ENCODE results near the gene UPK3BL1. TPM values are rescaled to one million over a fixed set of nuclear protein-coding genes. Genes with fewer than 3 reads are reported as not detected.
"Not testable (repeated sequence)": the region's sequence is repeated elsewhere in the genome, so short reads cannot be mapped to it uniquely, and the experiment has no call there.

UPK3BL1 gene
- total RNA-seq, 1 donor from 2014 or later: 6.9 TPM

GRCh38 chr7:102630622-102631021 lies 12.0 kb downstream of the UPK3BL1 start:
- not testable (repeated sequence) for DNase-seq (ENCODE audit: low read depth in 2 of 2)

- DNase-seq (ENCODE audit: low read depth in 2 of 2): not testable (repeated sequence)
These were observed 15.2 kb downstream of the UPK3BL1 start for GRCh38 chr7:102627271-102627904.

- not testable (repeated sequence) for DNase-seq (ENCODE audit: low read depth in 2 of 2)
These were observed 24.5 kb downstream of the UPK3BL1 start for GRCh38 chr7:102618122-102618521.

GRCh38 chr7:102616507-102617125 lies 26.0 kb downstream of the UPK3BL1 start, which contains the start of gene RASA4:
TSS of gene RASA4 (minus strand) at chr7:102616756. CDS start at chr7:102616689, 67 bp downstream.
- peak in 1 of 2 donors; percentile 9 for DNase-seq (ENCODE audit: low read depth in 2 of 2)

GRCh38 chr7:102615930-102616329 lies 26.7 kb downstream of the UPK3BL1 start:
- DNase-seq (ENCODE audit: low read depth in 2 of 2): not testable (repeated sequence)

- DNase-seq (ENCODE audit: low read depth in 2 of 2): not testable (repeated sequence)
These were observed 27.7 kb downstream of the UPK3BL1 start for GRCh38 chr7:102614873-102615272.

GRCh38 chr7:102614346-102614697 lies 28.3 kb downstream of the UPK3BL1 start:
- DNase-seq (ENCODE audit: low read depth in 2 of 2): not testable (repeated sequence)

- not testable (repeated sequence) for DNase-seq (ENCODE audit: low read depth in 2 of 2)
These were observed 28.8 kb downstream of the UPK3BL1 start for GRCh38 chr7:102613575-102614345.

GRCh38 chr7:102611675-102612325 lies 30.8 kb downstream of the UPK3BL1 start:
- DNase-seq (ENCODE audit: low read depth in 2 of 2): peak; percentile 33 to 52

GRCh38 chr7:102611013-102611674 lies 31.4 kb downstream of the UPK3BL1 start:
- not testable (repeated sequence) for DNase-seq (ENCODE audit: low read depth in 2 of 2)

- DNase-seq (ENCODE audit: low read depth in 2 of 2): not testable (repeated sequence)
These were observed 32.1 kb downstream of the UPK3BL1 start for GRCh38 chr7:102610441-102610840.

GRCh38 chr7:102609734-102610133 lies 32.9 kb downstream of the UPK3BL1 start:
- DNase-seq (ENCODE audit: low read depth in 2 of 2): not testable (repeated sequence)

- DNase-seq (ENCODE audit: low read depth in 2 of 2): not testable (repeated sequence)
These were observed 35.7 kb downstream of the UPK3BL1 start for GRCh38 chr7:102606848-102607247.

- not testable (repeated sequence) for DNase-seq (ENCODE audit: low read depth in 2 of 2)
These were observed 38.0 kb downstream of the UPK3BL1 start for GRCh38 chr7:102604431-102605145.

- not testable (repeated sequence) for DNase-seq (ENCODE audit: low read depth in 2 of 2)
These were observed 40.3 kb downstream of the UPK3BL1 start for GRCh38 chr7:102602317-102602716.

- DNase-seq (ENCODE audit: low read depth in 2 of 2): not testable (repeated sequence)
These were observed 42.9 kb downstream of the UPK3BL1 start for GRCh38 chr7:102599699-102600098.

GRCh38 chr7:102596036-102596435 lies 46.6 kb downstream of the UPK3BL1 start:
- DNase-seq (ENCODE audit: low read depth in 2 of 2): not testable (repeated sequence)

GRCh38 chr7:102593637-102594334 lies 48.8 kb downstream of the UPK3BL1 start:
- not testable (repeated sequence) for DNase-seq (ENCODE audit: low read depth in 2 of 2)

- not testable (repeated sequence) for DNase-seq (ENCODE audit: low read depth in 2 of 2)
These were observed 50.0 kb downstream of the UPK3BL1 start for GRCh38 chr7:102592477-102593019.
